ENCODE measurements around the gene TTC12. TPM values are rescaled to one million over a fixed set of nuclear protein-coding genes. Genes with fewer than 3 reads are reported as not detected.

Gene TTC12
- total RNA-seq, 1 donor from 2014 or later: 30.4 TPM

GRCh38 chr11:113332638-113333329 lies 18.4 kb downstream of the TTC12 start:
- Mint-ChIP-seq H3K4me1 (ENCODE audit: low read depth) (no peaks in the 10 kb centered on the region), H3K9me3 (ENCODE audit: low read depth) (no peaks in the 10 kb centered on the region), H3K4me3 (ENCODE audit: low read depth) (no peak overlapping the region), H3K36me3 (ENCODE audit: insufficient read depth) (peaks cover 37% of the 10 kb centered on the region), H3K27me3 (no peaks in the 10 kb centered on the region), H3K27ac (no peak overlapping the region)
- TF ChIP-seq, protein P1, sequence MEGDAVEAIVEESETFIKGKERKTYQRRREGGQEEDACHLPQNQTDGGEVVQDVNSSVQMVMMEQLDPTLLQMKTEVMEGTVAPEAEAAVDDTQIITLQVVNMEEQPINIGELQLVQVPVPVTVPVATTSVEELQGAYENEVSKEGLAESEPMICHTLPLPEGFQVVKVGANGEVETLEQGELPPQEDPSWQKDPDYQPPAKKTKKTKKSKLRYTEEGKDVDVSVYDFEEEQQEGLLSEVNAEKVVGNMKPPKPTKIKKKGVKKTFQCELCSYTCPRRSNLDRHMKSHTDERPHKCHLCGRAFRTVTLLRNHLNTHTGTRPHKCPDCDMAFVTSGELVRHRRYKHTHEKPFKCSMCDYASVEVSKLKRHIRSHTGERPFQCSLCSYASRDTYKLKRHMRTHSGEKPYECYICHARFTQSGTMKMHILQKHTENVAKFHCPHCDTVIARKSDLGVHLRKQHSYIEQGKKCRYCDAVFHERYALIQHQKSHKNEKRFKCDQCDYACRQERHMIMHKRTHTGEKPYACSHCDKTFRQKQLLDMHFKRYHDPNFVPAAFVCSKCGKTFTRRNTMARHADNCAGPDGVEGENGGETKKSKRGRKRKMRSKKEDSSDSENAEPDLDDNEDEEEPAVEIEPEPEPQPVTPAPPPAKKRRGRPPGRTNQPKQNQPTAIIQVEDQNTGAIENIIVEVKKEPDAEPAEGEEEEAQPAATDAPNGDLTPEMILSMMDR (IDR thresholded peaks at IDR 0.05; ENCODE audit: unreplicated experiment): no peak
- DNase-seq (ENCODE audit: low spot score, unreplicated experiment): no peak

DNA sequence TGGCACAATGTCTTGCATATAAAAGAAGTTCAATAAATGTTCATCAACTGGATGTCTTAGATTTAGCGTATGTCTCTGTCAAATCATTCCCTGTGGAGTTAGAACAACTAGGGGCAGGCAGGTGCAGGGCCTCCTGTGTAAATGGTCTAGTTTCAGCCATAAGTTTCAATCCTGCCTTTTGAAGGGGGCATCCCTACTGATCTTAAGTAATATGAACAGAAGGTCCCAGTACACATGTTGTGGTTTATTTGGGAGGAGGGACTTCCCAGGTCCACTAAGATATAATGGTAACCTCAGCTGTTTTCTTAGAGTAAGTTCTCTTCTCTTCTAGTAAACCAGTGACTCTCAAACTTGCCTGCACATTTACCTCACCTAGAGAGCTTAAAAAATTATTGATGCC lies 19.8 kb downstream of the TTC12 start:
- Mint-ChIP-seq H3K36me3 (ENCODE audit: insufficient read depth) (peaks cover 33% of the 10 kb centered on the region), H3K4me3 (ENCODE audit: low read depth) (no peak overlapping the region)

GRCh38 chr11:113338730-113339129 lies 24.3 kb downstream of the TTC12 start:
- Mint-ChIP-seq H3K9me3 (ENCODE audit: low read depth) (no peaks in the 10 kb centered on the region), H3K36me3 (ENCODE audit: insufficient read depth) (peaks cover 38% of the 10 kb centered on the region), H3K4me1 (ENCODE audit: low read depth) (no peaks in the 10 kb centered on the region), H3K27me3 (no peaks in the 10 kb centered on the region), H3K4me3 (ENCODE audit: low read depth) (no peak overlapping the region), H3K27ac (no peak overlapping the region)
- DNase-seq (ENCODE audit: low spot score, unreplicated experiment): no peak
- TF ChIP-seq, protein P1 (IDR thresholded peaks at IDR 0.05; ENCODE audit: unreplicated experiment): no peak

More for the DNA sequence above, 19.8 kb downstream of the TTC12 start:
- TF ChIP-seq, protein P1 (IDR thresholded peaks at IDR 0.05; ENCODE audit: unreplicated experiment): no peak
- DNase-seq (ENCODE audit: low spot score, unreplicated experiment): no peak
- Mint-ChIP-seq H3K9me3 (ENCODE audit: low read depth) (no peaks in the 10 kb centered on the region), H3K4me1 (ENCODE audit: low read depth) (no peaks in the 10 kb centered on the region), H3K27ac (no peak overlapping the region), H3K27me3 (no peaks in the 10 kb centered on the region)

DNA sequence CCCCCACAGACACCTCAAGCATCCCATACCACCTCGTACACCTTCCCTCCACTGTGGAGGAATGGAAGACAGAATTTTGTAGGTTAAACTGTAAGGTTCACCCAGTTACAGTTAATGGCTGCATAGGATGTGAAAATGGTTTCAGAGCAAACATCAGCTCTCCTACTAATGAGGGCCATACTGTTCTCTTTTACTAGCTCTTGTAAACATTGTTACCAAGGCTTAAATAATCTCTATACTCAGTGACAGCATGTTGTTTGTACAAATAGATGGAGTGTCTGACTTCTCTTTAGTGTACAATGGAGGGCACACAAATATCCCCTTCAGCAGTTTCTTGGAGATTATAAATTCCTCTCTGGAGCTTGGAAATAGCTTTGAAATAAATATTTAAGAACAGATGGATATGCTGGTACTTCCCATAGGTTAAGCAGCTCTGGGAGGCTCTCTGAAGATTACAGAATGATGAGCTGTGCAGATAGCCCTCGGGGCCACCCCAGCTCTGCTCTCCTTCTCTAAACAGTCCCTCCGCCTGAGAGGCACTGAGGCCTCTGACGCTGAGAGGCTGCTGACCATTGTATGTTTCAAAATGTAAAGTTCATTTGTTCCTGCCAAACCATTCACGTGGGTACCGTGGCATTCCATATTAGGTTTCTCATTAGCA lies 25.7 kb downstream of the TTC12 start:
- Mint-ChIP-seq H3K4me1 (ENCODE audit: low read depth) (no peaks in the 10 kb centered on the region), H3K27me3 (no peaks in the 10 kb centered on the region), H3K36me3 (ENCODE audit: insufficient read depth) (peaks cover 39% of the 10 kb centered on the region), H3K4me3 (ENCODE audit: low read depth) (no peak overlapping the region), H3K27ac (no peak overlapping the region), H3K9me3 (ENCODE audit: low read depth) (no peaks in the 10 kb centered on the region)
- no peak for DNase-seq (ENCODE audit: low spot score, unreplicated experiment)
- TF ChIP-seq, protein P1 (IDR thresholded peaks at IDR 0.05; ENCODE audit: unreplicated experiment): no peak

DNA sequence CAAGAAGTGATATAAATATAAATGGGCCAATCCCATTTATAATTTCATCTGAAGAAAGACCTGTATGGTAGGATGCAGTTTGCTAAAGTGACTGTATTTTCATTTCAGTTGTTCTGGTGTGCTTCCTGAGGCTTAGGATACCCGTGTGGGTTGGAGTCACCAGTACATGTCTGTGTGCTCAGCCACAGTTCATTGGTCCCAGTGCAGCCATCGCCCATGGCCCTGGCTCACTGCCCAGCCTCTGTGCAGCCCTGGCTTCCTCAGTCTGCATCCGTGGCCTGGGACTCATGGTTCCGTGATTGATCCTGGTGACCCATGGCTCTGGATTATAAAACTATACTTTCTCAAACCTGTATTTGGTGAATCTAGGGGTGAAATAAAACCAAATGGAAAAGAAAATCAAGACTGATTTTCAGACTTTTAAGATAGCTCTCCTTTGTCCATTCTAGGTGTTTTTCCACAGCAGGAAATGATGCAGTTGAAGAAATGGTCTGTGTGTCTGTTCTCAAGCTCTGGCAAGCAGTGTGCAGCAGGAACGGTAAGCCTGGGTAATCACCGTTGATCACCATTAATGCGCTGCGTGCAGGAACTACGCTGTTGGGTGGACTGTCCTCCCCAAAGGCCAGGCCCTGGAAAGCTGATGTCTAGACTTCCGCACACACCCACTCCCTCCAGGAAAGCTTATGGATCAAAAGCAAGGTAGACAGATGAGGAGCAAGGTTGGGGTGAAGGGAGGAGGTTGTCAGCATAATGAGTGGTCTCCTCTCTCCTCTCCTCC lies 27.2 kb downstream of the TTC12 start:
- Mint-ChIP-seq H3K9me3 (ENCODE audit: low read depth) (no peaks in the 10 kb centered on the region), H3K27me3 (no peaks in the 10 kb centered on the region), H3K36me3 (ENCODE audit: insufficient read depth) (peaks cover 26% of the 10 kb centered on the region), H3K4me3 (ENCODE audit: low read depth) (no peak overlapping the region), H3K4me1 (ENCODE audit: low read depth) (no peaks in the 10 kb centered on the region), H3K27ac (no peak overlapping the region)
- TF ChIP-seq, protein P1 (IDR thresholded peaks at IDR 0.05; ENCODE audit: unreplicated experiment): no peak
- DNase-seq (ENCODE audit: low spot score, unreplicated experiment): no peak

Data from progenitor cell of endocrine pancreas (in vitro differentiated cells).